ENCODE data around the gene UBR3. TPM values are rescaled to one million over a fixed set of nuclear protein-coding genes. Genes with fewer than 3 reads are reported as not detected.

The UBR3 gene
- total RNA-seq, 4 donors from 2014 or later = 87.4 to 101 (median 97.3) TPM

- no peak overlapping the region for H3K4me3 ChIP-seq
- TF ChIP-seq EP300 (IDR thresholded peaks at IDR 0.05) = no peak
- no peak for TF ChIP-seq POLR2A (IDR thresholded peaks at IDR 0.05)
- no peak for TF ChIP-seq CTCF (IDR thresholded peaks at IDR 0.05)
- DNase-seq (ENCODE audit: low spot score in 2 of 2) = no peak
- H3K27me3 ChIP-seq = no peaks in the 10 kb centered on the region
- H3K36me3 ChIP-seq = peaks cover 0 to 32% (median 0%) of the 10 kb centered on the region in 3 donors
- 81 to 98% methylated on average over 2 of the region's 2 CpGs for WGBS, 2 donors
- peaks cover 0 to 18% (median 8%) of the 10 kb centered on the region in 4 donors for H3K9me3 ChIP-seq
- H3K27ac ChIP-seq = no peak overlapping the region
- no peaks in the 10 kb centered on the region for H3K4me1 ChIP-seq
Measured at GRCh38 chr2:169980643-169981042, 153.4 kb downstream of the UBR3 start.

- no peak overlapping the region for H3K27ac ChIP-seq
- WGBS, 2 donors = 0 to 40% methylated on average over 1 of the region's 1 CpG
Measured at GRCh38 chr2:169982929-169983328, 155.7 kb downstream of the UBR3 start.

GRCh38 chr2:169983506-169983905 is 156.3 kb downstream of the UBR3 start:
- WGBS, 2 donors = 87 to 91% methylated on average over 3 of the region's 3 CpGs
- H3K36me3 ChIP-seq = peaks cover 0 to 23% (median 0%) of the 10 kb centered on the region in 3 donors
- H3K27me3 ChIP-seq = no peaks in the 10 kb centered on the region
- no peak overlapping the region for H3K4me3 ChIP-seq
- TF ChIP-seq CTCF (IDR thresholded peaks at IDR 0.05) (no peak), POLR2A (IDR thresholded peaks at IDR 0.05) (no peak), EP300 (IDR thresholded peaks at IDR 0.05) (no peak)
- no peak overlapping the region for H3K27ac ChIP-seq
- DNase-seq (ENCODE audit: low spot score in 2 of 2) = no peak
- no peaks in the 10 kb centered on the region for H3K9me3 ChIP-seq
- no peaks in the 10 kb centered on the region for H3K4me1 ChIP-seq

More at GRCh38 chr2:169982929-169983328, 155.7 kb downstream of the UBR3 start:
- Histone ChIP-seq H3K4me3 (no peak overlapping the region), H3K36me3 (peaks cover 0 to 25% (median 0%) of the 10 kb centered on the region in 3 donors), H3K9me3 (no peaks in the 10 kb centered on the region), H3K27me3 (no peaks in the 10 kb centered on the region), H3K4me1 (no peaks in the 10 kb centered on the region)
- no peak for DNase-seq (ENCODE audit: low spot score in 2 of 2)
- TF ChIP-seq POLR2A (IDR thresholded peaks at IDR 0.05) (no peak), CTCF (IDR thresholded peaks at IDR 0.05) (no peak), EP300 (IDR thresholded peaks at IDR 0.05) (no peak)

GRCh38 chr2:169984145-169984544 is 156.9 kb downstream of the UBR3 start:
- DNase-seq (ENCODE audit: low spot score in 2 of 2) = no peak
- Histone ChIP-seq H3K27ac (no peak overlapping the region), H3K4me1 (no peaks in the 10 kb centered on the region), H3K9me3 (no peaks in the 10 kb centered on the region), H3K4me3 (no peak overlapping the region), H3K27me3 (no peaks in the 10 kb centered on the region), H3K36me3 (peaks cover 0 to 26% (median 0%) of the 10 kb centered on the region in 3 donors)
- no peak for TF ChIP-seq CTCF (IDR thresholded peaks at IDR 0.05)
- TF ChIP-seq EP300 (IDR thresholded peaks at IDR 0.05) = no peak
- no peak for TF ChIP-seq POLR2A (IDR thresholded peaks at IDR 0.05)

GRCh38 chr2:169994752-169995151 is 167.5 kb downstream of the UBR3 start:
- DNase-seq (ENCODE audit: low spot score in 2 of 2) = no peak
- no peak for TF ChIP-seq CTCF (IDR thresholded peaks at IDR 0.05)
- no peak for TF ChIP-seq EP300 (IDR thresholded peaks at IDR 0.05)
- no peak for TF ChIP-seq POLR2A (IDR thresholded peaks at IDR 0.05)

More at GRCh38 chr2:169994752-169995151, 167.5 kb downstream of the UBR3 start:
- Histone ChIP-seq H3K27ac (no peak overlapping the region), H3K4me1 (no peaks in the 10 kb centered on the region), H3K27me3 (no peaks in the 10 kb centered on the region), H3K9me3 (no peaks in the 10 kb centered on the region), H3K4me3 (no peak overlapping the region), H3K36me3 (peaks cover 0 to 53% (median 0%) of the 10 kb centered on the region in 3 donors)
- WGBS, 2 donors = 91 to 97% methylated on average over 2 of the region's 2 CpGs
